ENCODE measurements around the gene SOX4. TPM values are rescaled to one million over a fixed set of nuclear protein-coding genes. Genes with fewer than 3 reads are reported as not detected.

The SOX4 gene
- total and polyA plus RNA-seq, 2 donors (not counting 1 experiment from before 2014, with no cell fraction given): 3.5 to 5.0 TPM

DNA sequence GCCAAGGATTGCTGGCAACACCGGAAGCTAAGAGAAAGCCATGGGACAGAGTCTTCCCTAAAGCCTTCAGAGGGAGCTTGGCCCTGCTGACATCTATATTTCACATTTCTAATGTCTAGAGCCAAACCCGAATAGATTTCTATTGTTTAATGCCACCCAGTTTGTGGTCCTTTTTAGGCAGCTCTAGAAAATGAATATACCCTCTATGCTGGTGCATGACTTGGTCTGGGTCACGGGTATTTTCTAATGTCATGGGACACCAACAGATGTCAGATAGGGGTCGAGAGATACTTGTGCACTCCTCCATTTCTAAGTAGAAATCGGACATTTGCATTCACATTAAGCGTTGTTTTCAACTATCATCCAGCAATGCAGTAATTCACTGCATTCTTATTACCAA is 37.0 kb upstream of the SOX4 start:
- H3K27ac Mint-ChIP-seq: no peak overlapping the region
- H3K4me3 Mint-ChIP-seq: no peak overlapping the region
- DNase-seq (no peak), ATAC-seq (ENCODE audit: low read depth) (no peak)
- peaks cover 3% of the 10 kb centered on the region for H3K27me3 Mint-ChIP-seq
- no peak for TF ChIP-seq EZH2 (IDR thresholded peaks at IDR 0.05; ENCODE audit: borderline replicate concordance, insufficient read depth, low read depth, low read length, poor library complexity, severe bottlenecking)
- TF ChIP-seq, protein P1, sequence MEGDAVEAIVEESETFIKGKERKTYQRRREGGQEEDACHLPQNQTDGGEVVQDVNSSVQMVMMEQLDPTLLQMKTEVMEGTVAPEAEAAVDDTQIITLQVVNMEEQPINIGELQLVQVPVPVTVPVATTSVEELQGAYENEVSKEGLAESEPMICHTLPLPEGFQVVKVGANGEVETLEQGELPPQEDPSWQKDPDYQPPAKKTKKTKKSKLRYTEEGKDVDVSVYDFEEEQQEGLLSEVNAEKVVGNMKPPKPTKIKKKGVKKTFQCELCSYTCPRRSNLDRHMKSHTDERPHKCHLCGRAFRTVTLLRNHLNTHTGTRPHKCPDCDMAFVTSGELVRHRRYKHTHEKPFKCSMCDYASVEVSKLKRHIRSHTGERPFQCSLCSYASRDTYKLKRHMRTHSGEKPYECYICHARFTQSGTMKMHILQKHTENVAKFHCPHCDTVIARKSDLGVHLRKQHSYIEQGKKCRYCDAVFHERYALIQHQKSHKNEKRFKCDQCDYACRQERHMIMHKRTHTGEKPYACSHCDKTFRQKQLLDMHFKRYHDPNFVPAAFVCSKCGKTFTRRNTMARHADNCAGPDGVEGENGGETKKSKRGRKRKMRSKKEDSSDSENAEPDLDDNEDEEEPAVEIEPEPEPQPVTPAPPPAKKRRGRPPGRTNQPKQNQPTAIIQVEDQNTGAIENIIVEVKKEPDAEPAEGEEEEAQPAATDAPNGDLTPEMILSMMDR (IDR thresholded peaks at IDR 0.05): no peak
- ChIA-PET POLR2A (no interaction called here), CTCF (interaction anchor here (0.6 kb wide), 1 partner anchor 371 kb away, joined by 3 read pairs; no protein-coding TSS in a partner anchor)
- no peak overlapping the region for H2AFZ ChIP-seq (ENCODE audit: insufficient read depth, low read depth, low read length, poor library complexity, severe bottlenecking)
- H3K9ac ChIP-seq (ENCODE audit: low read length): no peak overlapping the region
- H3K9me3 ChIP-seq (ENCODE audit: control extremely low read depth in 1 of 3, control insufficient read depth in 2 of 3, insufficient read depth in 1 of 3, low read length in 2 of 3): peaks cover 0 to 13% (median 0%) of the 10 kb centered on the region in 3 donors
- no peaks in the 10 kb centered on the region for H3K27me3 ChIP-seq (replicated peaks in 1 of 4; ENCODE audit: control extremely low read depth in 1 of 4, control insufficient read depth in 3 of 4, insufficient read depth in 4 of 4, low read length in 3 of 4)
- no peaks in the 10 kb centered on the region for H3K79me2 ChIP-seq (ENCODE audit: control insufficient read depth, insufficient read depth, low read length)
- no peak overlapping the region for H3K4me2 ChIP-seq (replicated peaks; ENCODE audit: low read depth, low read length, poor library complexity, severe bottlenecking)
- H3K36me3 ChIP-seq (replicated peaks in 1 of 2; ENCODE audit: control extremely low read depth in 1 of 2, control insufficient read depth in 1 of 2, extremely low read depth in 1 of 2, insufficient read depth in 2 of 2, low read length in 1 of 2): no peaks in the 10 kb centered on the region
- H3K27ac ChIP-seq (ENCODE audit: low read length in 2 of 2): no peak overlapping the region
- no peaks in the 10 kb centered on the region for H3K9me3 Mint-ChIP-seq (ENCODE audit: insufficient read depth)
- WGBS (ENCODE audit: insufficient coverage): 91% methylated on average over 4 of the region's 6 CpGs
- H3K4me3 ChIP-seq (ENCODE audit: control extremely low read depth in 1 of 5, extremely low read depth in 1 of 5, insufficient read depth in 1 of 5, low read depth in 2 of 5, low read length in 4 of 5): no peak overlapping the region
- intact Hi-C loops (cut with micrococcal nuclease): no loop called here
- no peaks in the 10 kb centered on the region for H4K20me1 ChIP-seq (ENCODE audit: control insufficient read depth, insufficient read depth, low read length, poor library complexity, severe bottlenecking)
- H3K4me1 ChIP-seq (ENCODE audit: control insufficient read depth in 2 of 2, insufficient read depth in 2 of 2, low read length in 2 of 2): no peaks in the 10 kb centered on the region
- H3K4me1 Mint-ChIP-seq: no peaks in the 10 kb centered on the region

DNA sequence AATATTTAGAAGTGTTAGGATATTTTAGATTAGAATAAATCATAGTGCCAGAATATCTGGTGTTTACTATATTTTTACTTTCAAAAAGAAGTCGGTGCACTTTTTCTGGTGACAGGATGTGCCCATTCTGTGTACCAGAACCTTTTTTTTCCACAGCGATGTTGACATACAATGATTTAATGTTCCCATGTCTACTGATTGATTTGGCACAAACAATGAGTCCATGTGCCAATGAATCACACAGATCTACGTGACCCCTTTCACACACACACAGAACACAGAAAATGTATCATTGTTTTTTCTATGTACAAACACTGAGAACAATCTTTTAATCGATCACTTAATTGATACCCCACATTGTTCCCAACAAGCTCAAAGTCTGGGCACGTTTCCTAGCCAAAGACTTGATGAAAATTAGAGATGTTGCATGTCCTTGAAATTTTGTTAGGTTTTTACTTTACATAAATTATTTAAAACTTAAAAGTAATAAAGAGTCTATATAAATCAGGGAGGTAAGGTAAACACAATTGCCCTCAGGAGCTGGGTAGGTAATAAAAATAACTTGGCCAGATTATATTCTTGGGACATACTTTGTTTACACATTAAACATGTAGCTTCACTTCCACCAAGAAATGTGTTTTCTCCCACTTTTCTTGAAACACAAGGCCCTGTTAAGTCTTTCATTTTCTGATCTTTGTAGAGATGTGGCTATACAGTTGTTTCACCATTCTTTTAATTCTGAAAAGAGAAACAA is 36.4 kb upstream of the SOX4 start:
- H3K27ac Mint-ChIP-seq: no peak overlapping the region
- CTCF ChIA-PET: interaction anchor here (0.6 kb wide), 1 partner anchor 372 kb away, joined by 3 read pairs; no protein-coding TSS in a partner anchor

More for the DNA sequence above, 36.4 kb upstream of the SOX4 start:
- peaks cover 3% of the 10 kb centered on the region for H3K27me3 Mint-ChIP-seq
- ATAC-seq (ENCODE audit: low read depth) (no peak), DNase-seq (no peak)
- 92% methylated on average over 2 of the region's 5 CpGs for WGBS (ENCODE audit: insufficient coverage)
- TF ChIP-seq, protein P1 (IDR thresholded peaks at IDR 0.05): no peak
- no peak for TF ChIP-seq EZH2 (IDR thresholded peaks at IDR 0.05; ENCODE audit: borderline replicate concordance, insufficient read depth, low read depth, low read length, poor library complexity, severe bottlenecking)
- H3K4me2 ChIP-seq (replicated peaks; ENCODE audit: low read depth, low read length, poor library complexity, severe bottlenecking): no peak overlapping the region
- no peak overlapping the region for H2AFZ ChIP-seq (ENCODE audit: insufficient read depth, low read depth, low read length, poor library complexity, severe bottlenecking)
- no peak overlapping the region for H3K4me3 ChIP-seq (ENCODE audit: control extremely low read depth in 1 of 5, extremely low read depth in 1 of 5, insufficient read depth in 1 of 5, low read depth in 2 of 5, low read length in 4 of 5)
- no peak overlapping the region for H3K4me3 Mint-ChIP-seq
- no peaks in the 10 kb centered on the region for H3K36me3 ChIP-seq (replicated peaks in 1 of 2; ENCODE audit: control extremely low read depth in 1 of 2, control insufficient read depth in 1 of 2, extremely low read depth in 1 of 2, insufficient read depth in 2 of 2, low read length in 1 of 2)
- H4K20me1 ChIP-seq (ENCODE audit: control insufficient read depth, insufficient read depth, low read length, poor library complexity, severe bottlenecking): no peaks in the 10 kb centered on the region
- no peaks in the 10 kb centered on the region for H3K27me3 ChIP-seq (replicated peaks in 1 of 4; ENCODE audit: control extremely low read depth in 1 of 4, control insufficient read depth in 3 of 4, insufficient read depth in 4 of 4, low read length in 3 of 4)
- H3K9ac ChIP-seq (ENCODE audit: low read length): no peak overlapping the region
- H3K9me3 ChIP-seq (ENCODE audit: control extremely low read depth in 1 of 3, control insufficient read depth in 2 of 3, insufficient read depth in 1 of 3, low read length in 2 of 3): peaks cover 0 to 10% (median 0%) of the 10 kb centered on the region in 3 donors
- no peaks in the 10 kb centered on the region for H3K4me1 Mint-ChIP-seq
- intact Hi-C loops (cut with micrococcal nuclease): no loop called here
- no peaks in the 10 kb centered on the region for H3K9me3 Mint-ChIP-seq (ENCODE audit: insufficient read depth)
- POLR2A ChIA-PET: no interaction called here
- no peaks in the 10 kb centered on the region for H3K79me2 ChIP-seq (ENCODE audit: control insufficient read depth, insufficient read depth, low read length)
- no peak overlapping the region for H3K27ac ChIP-seq (ENCODE audit: low read length in 2 of 2)
- H3K4me1 ChIP-seq (ENCODE audit: control insufficient read depth in 2 of 2, insufficient read depth in 2 of 2, low read length in 2 of 2): no peaks in the 10 kb centered on the region

Measured in B cell (primary cell).